Stimulated activated CD4-positive, alpha-beta T cell treated with anti-CD3 and anti-CD28 coated beads, TNF-alpha, amount 100 ng/mL, for 24 hours (primary cell): ENCODE results near the gene SLC17A7.
"Not testable (repeated sequence)": the region's sequence is repeated elsewhere in the genome, so short reads cannot be mapped to it uniquely, and the experiment has no call there.

Source experiments
- DNase-seq, 3 experiments: peaks; one replicate each; pipeline ENCODE4 v3.0.0-alpha.2; 2020; ENCODE audit warnings: low read depth in 3 of 3

The SLC17A7 gene

GRCh38 chr19:49469828-49470614 lies 28.7 kb upstream of the SLC17A7 start:
- DNase-seq: peak in 1 of 3 experiments; percentile 80

DNA sequence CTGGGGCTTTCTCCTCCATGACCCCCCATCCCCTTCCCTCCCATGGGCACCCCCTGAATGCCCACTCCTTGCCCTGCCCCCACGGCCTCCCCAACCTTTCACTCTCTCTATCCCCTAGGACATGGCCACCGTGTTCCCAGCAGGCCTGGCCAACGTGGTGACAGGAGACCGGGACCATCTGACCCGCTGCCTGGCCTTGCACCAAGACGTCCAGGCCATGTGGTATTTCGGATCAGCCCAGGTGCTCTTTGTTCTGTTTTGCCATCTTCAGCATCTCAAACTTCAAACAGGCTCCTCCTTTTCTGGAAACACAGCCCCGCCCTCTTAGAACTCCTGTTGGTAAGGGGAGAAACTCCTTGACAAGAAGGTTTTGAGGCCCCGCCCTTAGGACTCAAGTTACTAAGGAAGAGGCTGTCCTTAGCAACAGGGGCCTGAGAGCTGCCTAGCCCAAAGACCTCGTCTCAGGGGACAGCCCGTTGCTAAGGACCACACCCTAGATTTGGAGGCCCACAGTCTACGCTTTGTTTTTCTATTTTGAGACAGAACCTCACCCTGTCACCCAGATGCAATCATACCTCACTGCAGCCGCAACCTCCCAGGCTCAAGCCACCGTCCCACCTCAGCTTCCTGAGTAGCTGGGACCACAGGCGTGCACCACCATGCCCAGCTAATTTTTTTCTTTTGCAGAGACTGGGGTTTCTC lies 27.6 kb upstream of the SLC17A7 start:
- peak in 1 of 3 experiments; percentile 67 for DNase-seq

DNA sequence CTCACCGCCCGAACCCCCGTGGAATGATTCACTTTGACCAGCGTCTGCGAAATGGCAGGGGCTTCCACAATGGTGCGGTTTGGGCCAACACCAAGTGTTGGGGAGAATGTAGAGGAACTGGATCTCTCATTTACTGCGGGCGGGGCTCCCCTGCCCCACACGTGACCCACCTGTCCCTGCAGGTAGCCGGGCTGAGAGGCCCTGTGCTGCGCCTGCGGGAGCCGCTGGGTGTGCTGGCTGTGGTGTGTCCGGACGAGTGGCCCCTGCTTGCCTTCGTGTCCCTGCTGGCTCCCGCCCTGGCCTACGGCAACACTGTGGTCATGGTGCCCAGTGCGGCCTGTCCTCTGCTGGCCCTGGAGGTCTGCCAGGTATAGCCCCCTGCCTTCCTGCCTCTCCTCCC lies 26.9 kb upstream of the SLC17A7 start:
- DNase-seq: no peak

- no peak for DNase-seq
Observed at GRCh38 chr19:49465371-49465770, 24.0 kb upstream of the SLC17A7 start.

GRCh38 chr19:49463960-49464740 lies 22.8 kb upstream of the SLC17A7 start:
- no peak for DNase-seq

- no peak for DNase-seq
Observed at GRCh38 chr19:49462492-49462891, 21.2 kb upstream of the SLC17A7 start.

DNA sequence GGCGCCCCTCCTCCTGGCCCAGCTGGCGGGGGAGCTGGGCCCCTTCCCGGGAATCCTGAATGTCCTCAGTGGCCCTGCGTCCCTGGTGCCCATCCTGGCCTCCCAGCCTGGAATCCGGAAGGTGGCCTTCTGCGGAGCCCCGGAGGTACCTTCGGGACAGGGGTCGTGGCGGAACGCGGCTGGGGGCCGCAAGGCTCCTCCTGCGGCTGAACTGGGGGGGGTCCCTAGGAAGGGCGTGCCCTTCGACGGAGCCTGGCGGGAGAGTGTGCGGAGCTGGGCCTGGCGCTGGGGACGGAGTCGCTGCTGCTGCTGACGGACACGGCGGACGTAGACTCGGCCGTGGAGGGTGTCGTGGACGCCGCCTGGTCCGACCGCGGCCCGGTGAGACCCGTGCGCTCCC lies 20.3 kb upstream of the SLC17A7 start:
- no peak for DNase-seq

DNA sequence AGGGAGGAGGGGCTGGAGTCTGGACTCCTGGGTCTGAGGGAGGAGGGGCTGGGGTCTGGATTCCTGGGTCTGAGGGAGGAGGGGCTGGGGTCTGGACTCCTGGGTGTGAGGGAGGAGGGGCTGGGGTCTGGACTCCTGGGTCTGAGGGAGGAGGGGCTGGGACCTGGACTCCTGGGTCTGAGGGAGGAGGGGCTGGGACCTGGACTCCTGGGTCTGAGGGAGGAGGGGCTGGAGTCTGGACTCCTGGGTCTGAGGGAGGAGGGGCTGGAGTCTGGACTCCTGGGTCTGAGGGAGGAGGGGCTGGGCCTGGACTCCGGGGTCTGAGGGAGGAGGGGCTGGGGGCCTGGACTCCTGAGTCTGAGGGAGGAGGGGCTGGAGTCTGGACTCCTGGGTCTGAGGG lies 19.8 kb upstream of the SLC17A7 start:
- DNase-seq: not testable (repeated sequence)

- no peak for DNase-seq
Observed at GRCh38 chr19:49459388-49459787, 18.1 kb upstream of the SLC17A7 start.

GRCh38 chr19:49458567-49458903 lies 17.2 kb upstream of the SLC17A7 start:
- DNase-seq: no peak

GRCh38 chr19:49456326-49456725 lies 15.0 kb upstream of the SLC17A7 start:
- no peak for DNase-seq

- no peak for DNase-seq
Observed at GRCh38 chr19:49455773-49456172, 14.4 kb upstream of the SLC17A7 start.

DNA sequence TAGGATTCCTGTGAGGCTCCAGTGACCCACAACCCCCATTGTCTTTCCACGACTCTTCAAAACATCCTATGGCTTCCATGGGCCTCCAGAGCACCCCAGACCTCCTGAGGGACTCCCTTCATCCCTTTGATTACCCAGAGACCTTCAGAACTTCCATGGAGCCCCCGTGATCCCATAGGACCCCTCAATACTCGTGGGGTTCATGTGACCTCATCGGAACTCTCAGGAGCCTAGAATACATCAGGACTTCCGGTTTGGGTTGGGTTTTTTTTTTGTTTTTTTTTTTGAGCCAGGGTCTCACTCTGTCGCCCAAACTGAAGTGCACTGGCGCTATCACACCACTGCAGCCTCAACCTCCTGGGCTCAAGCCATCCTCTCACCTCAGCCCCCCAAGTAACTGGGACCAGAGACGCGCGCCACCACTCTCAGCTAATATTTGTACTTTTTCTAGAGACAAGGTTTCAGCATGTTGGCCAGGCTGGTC lies 12.5 kb upstream of the SLC17A7 start:
- DNase-seq: no peak

GRCh38 chr19:49453013-49453756 lies 11.9 kb upstream of the SLC17A7 start, which contains the start of gene ALDH16A1:
ALDH16A1 (plus strand) TSS chr19:49453225; CDS start chr19:49453332, 107 bp downstream.
- peak; percentile 95 to 97 (median 96) for DNase-seq

DNA sequence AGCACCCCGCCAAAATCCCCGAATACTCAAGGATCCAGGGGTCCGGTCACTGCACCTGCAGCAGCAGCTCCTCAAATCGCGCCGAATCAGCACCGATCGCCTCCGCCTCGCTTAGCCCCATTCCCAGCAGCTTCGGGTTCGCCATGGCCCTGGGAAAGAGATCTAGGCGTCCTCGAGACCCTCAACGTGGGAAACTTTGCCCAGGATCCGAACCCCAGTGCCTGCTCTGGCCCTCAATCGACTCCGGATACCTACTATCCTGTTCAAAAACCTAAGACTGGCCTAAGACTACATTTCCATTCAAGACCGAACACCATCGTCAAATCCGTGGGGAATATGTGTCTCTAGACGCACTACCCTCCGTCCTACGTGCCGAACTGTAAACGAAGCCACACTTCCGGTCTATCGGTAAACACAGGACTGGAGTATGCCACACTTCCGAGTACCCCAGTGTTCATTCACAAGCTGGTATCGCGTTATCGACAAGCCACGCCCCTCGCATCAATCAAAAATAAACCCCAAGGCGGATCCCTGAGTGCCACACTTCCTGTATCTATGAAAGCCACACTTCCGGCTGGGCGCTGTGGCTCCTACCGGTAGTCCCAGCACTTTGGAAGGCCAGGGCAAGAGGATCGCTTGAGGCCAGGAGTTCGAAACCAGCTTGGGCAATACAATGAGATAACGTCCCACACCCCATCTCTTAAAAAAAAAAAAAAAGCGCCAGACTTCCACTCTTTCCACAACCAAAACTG lies 10.3 kb upstream of the SLC17A7 start, which contains the start of gene PIH1D1:
Gene PIH1D1, minus strand, starts transcription at position 385 of the 752 bp plus-strand sequence. Its CDS starts 240 bp downstream, at position 145.
- peak; percentile 86 to 94 (median 93) for DNase-seq

GRCh38 chr19:49450405-49450804 lies 9.1 kb upstream of the SLC17A7 start:
- no peak for DNase-seq

DNA sequence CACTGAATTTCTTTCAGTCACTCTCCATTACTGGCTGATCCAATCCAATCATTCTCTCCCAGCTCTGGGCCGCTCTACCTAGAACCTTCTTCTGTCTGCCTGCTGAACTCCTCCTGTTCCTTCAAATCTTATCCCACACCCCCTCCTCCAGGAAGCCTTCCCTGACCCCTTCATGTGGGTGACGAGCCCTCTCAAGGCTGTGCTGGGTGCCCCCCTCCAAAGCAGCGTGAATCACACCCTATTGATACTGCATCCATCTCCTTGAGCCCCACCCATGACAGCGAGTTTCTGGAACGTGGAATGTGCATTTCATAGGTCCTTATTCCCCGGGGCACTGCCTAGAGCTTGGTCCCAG lies 7.1 kb upstream of the SLC17A7 start:
- no peak for DNase-seq

DNA sequence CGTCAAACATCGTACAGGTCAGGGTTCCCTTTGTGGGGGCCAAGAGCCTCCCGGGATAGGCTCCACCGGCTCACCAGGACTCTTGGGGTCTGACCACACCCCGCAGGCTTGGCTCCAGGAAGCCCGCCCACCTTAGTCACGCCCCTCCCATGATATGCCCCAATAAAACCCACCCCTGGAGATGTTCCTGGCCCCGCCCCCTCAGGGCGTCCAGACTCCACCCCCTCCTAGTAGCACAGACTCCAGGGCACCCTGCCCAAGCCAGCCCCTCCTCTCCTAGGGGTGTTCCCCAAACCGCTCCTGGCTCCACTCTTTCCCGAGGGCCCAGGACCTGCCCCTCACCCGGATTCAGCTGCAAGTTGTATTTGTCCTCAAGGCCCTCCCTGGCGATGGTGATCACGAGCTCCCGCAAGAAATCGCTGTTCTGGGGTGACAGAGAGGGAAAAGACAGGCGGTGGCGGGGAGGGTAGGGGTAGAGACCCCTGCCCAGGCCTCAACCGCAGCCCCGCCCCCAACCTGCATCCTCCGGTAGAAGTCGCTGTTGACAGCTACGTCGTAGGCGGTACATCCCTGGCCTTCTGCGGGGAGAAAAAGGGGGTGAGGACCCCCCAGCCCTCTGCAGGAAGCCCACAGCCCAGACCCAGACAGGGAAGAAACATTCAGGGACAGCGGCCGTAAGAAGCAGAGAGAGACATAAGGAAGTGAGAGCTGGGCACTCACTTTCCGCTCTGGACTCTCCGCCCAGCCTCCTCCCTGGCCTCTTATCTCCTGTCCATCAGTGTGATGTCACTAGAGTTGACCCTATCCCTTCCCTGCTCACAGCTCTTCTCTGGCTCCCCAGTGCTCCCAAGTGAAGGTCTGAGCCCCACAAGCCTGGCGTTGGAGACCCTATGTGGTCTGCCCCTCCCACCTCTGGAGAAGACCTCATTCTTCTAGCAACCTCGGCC lies 6.4 kb upstream of the SLC17A7 start:
- DNase-seq: peak in 1 of 3 experiments; percentile 39

GRCh38 chr19:49445997-49446396 lies 4.7 kb upstream of the SLC17A7 start:
- no peak for DNase-seq
